ENCODE results near the gene PBLD.

PBLD gene

GRCh38 chr10:68364101-68364886 is 31.6 kb upstream of the PBLD start:
- TF ChIP-seq CTCF (IDR thresholded peaks at IDR 0.05; ENCODE audit: low read depth, low read length, missing control alignments): no peak
- no peaks in the 10 kb centered on the region for H3K27me3 ChIP-seq (replicated peaks)
- H3K4me3 ChIP-seq (ENCODE audit: low read depth, low read length): no peak overlapping the region
- DNase-seq: no peak
- in situ Hi-C loops (cut with HindIII; ENCODE audit: low pct_ligation_motif_present, low sequenced_read_pairs): no loop called here
- H3K27ac ChIP-seq: no peak overlapping the region
- peaks cover 25% of the 10 kb centered on the region for H3K36me3 ChIP-seq (replicated peaks)

- Histone ChIP-seq H3K4me3 (ENCODE audit: low read depth, low read length) (no peak overlapping the region), H3K27ac (no peak overlapping the region), H3K27me3 (replicated peaks) (no peaks in the 10 kb centered on the region), H3K36me3 (replicated peaks) (peaks cover 25% of the 10 kb centered on the region)
- no peak for DNase-seq
- in situ Hi-C loops (cut with HindIII; ENCODE audit: low pct_ligation_motif_present, low sequenced_read_pairs): no loop called here
- TF ChIP-seq CTCF (IDR thresholded peaks at IDR 0.05; ENCODE audit: low read depth, low read length, missing control alignments): no peak
Measured at GRCh38 chr10:68362590-68362989, 29.9 kb upstream of the PBLD start.

GRCh38 chr10:68359189-68359588 is 26.5 kb upstream of the PBLD start:
- H3K27ac ChIP-seq: no peak overlapping the region
- in situ Hi-C loops (cut with HindIII; ENCODE audit: low pct_ligation_motif_present, low sequenced_read_pairs): no loop called here
- no peak for DNase-seq
- TF ChIP-seq CTCF (IDR thresholded peaks at IDR 0.05; ENCODE audit: low read depth, low read length, missing control alignments): no peak
- no peak overlapping the region for H3K4me3 ChIP-seq (ENCODE audit: low read depth, low read length)
- peaks cover 37% of the 10 kb centered on the region for H3K36me3 ChIP-seq (replicated peaks)
- H3K27me3 ChIP-seq (replicated peaks): no peaks in the 10 kb centered on the region

GRCh38 chr10:68353537-68353936 is 20.8 kb upstream of the PBLD start:
- Histone ChIP-seq H3K27me3 (replicated peaks) (no peaks in the 10 kb centered on the region), H3K36me3 (replicated peaks) (peaks cover 27% of the 10 kb centered on the region), H3K27ac (no peak overlapping the region), H3K4me3 (ENCODE audit: low read depth, low read length) (no peak overlapping the region)
- TF ChIP-seq CTCF (IDR thresholded peaks at IDR 0.05; ENCODE audit: low read depth, low read length, missing control alignments): no peak
- in situ Hi-C loops (cut with HindIII; ENCODE audit: low pct_ligation_motif_present, low sequenced_read_pairs): no loop called here
- no peak for DNase-seq

GRCh38 chr10:68348265-68348741 is 15.6 kb upstream of the PBLD start:
- H3K27me3 ChIP-seq (replicated peaks): no peaks in the 10 kb centered on the region
- DNase-seq: peak; percentile 50
- no peak overlapping the region for H3K4me3 ChIP-seq (ENCODE audit: low read depth, low read length)
- peaks cover 27% of the 10 kb centered on the region for H3K36me3 ChIP-seq (replicated peaks)
- TF ChIP-seq CTCF (IDR thresholded peaks at IDR 0.05; ENCODE audit: low read depth, low read length, missing control alignments): peak; percentile 86
- in situ Hi-C loops (cut with HindIII; ENCODE audit: low pct_ligation_motif_present, low sequenced_read_pairs): no loop called here
- H3K27ac ChIP-seq: no peak overlapping the region

- Histone ChIP-seq H3K4me3 (ENCODE audit: low read depth, low read length) (no peak overlapping the region), H3K27ac (no peak overlapping the region), H3K36me3 (replicated peaks) (peaks cover 40% of the 10 kb centered on the region), H3K27me3 (replicated peaks) (no peaks in the 10 kb centered on the region)
- TF ChIP-seq CTCF (IDR thresholded peaks at IDR 0.05; ENCODE audit: low read depth, low read length, missing control alignments): no peak
- in situ Hi-C loops (cut with HindIII; ENCODE audit: low pct_ligation_motif_present, low sequenced_read_pairs): no loop called here
- no peak for DNase-seq
Measured at GRCh38 chr10:68346774-68347173, 14.0 kb upstream of the PBLD start.
